CD4-positive, alpha-beta T cell treated with Interleukin-15 for 4 hours (primary cell): Measurements from ENCODE around the gene PROM1.
A peak's percentile ranks its signal among the peaks of the same experiment; 100 is the strongest.

Source experiments
- DNase-seq: peaks from one replicate; pipeline ENCODE4 v3.0.0-alpha.2; 2020; ENCODE audit warnings: low spot score

PROM1 gene

DNA sequence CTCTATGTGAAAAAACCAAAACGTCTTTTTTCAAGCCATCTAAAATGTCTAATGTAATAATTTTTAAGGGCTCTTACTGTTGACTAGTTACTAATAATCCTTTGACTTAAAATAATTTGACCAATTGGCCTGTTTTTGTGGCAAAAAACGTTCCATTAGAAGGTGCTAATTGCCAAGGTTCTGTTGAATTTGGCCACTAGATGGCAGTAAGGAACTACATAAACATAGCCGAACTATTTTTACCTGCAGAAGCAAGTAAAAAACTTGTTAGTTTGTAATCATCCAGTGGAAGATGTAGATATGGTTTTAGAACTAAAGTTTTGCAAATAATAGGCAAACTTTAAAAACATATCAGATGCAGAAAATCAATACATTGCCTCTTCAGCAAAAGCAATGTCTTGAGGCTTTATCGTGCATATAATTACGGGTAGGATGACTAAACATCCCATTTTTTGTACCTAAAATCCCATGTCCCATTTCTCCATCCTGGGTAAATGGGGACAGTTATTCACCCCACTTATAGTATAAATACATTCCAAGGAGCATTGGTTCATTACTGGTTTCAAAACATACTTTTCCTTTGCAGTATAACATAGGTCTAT is 57.6 kb downstream of the PROM1 start:
- DNase-seq, result peak; percentile 67

GRCh38 chr4:16025268-16025667 is 58.6 kb downstream of the PROM1 start:
- DNase-seq, result no peak

GRCh38 chr4:16023776-16024408 is 59.9 kb downstream of the PROM1 start:
- no peak for DNase-seq

DNA sequence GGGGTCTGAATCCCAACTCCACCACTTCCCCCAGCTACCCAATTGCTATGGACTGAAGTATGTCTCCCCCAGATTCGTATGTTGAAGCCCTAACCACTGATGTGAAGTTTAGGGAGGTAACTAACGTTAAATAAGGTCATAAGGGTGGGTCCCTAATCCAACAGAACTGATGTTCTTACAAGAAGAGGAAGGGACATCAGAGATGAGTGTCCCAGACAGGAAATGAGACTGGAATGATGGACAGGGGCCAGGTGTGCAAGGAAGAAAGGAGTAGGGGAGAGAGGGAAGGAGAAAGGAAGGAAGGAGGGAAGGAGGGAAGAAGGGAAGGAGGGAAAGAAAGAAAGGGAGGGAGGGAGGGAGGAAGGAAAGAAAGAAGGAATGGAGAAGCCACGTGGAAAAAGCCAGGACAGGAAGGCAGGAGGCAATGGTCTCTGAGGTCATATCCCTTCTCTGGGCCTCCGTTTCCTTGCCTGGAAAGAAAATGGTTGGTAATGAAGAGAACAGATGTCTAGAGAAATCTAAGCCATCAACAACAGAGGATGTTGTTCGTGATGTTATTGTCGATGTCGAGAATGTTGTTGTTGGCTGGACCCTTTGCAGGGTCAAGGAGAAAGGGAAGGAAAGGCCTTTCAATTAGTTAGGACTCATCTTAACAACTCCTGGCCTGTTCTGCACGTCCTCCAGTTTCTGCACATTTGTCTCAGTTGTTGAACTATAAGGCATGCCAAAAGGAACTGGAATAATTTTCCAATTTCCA is 61.8 kb downstream of the PROM1 start:
- DNase-seq, result no peak

- no peak for DNase-seq
Measured at GRCh38 chr4:16019649-16020048, 64.2 kb downstream of the PROM1 start.

- DNase-seq, result no peak
Measured at GRCh38 chr4:16018841-16019240, 65.0 kb downstream of the PROM1 start.

- no peak for DNase-seq
Measured at GRCh38 chr4:16018061-16018676, 65.7 kb downstream of the PROM1 start.

DNA sequence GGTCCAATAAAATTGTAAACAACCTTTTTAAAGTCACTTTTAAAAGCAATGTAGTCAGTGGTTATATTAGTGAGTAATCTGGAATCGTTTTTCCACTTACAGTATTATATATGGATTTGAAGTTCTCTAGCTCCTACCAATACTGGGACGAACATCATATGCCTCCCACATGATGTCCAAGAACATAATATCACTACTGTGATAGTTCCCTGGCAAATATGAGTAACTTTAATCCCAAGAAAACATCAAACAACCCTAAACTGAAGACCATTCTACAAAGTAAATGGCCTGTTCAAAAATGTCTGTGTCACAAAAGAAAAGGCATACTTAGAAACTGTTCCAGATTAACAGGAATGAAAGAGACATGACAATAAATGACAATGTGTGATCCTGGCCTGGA is 67.3 kb downstream of the PROM1 start:
- DNase-seq, result no peak

DNA sequence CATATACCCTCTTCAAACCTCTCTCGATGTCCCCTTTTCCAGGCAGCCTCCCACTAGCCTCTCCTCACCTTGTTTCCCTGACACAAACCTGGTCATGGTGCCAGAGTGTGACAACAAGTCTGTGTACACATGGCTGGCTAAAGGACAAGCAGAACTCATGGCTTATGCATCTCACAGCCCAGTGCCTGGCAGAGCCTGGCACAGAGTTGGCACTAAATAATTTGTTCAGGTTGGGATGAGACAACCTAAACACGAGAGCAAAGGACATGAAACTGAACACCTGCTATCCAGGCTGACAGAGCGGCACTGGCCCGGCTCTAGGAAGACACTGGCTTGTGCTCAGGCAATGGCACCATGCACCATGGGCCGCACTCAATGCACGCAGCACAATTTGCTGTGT is 72.7 kb downstream of the PROM1 start:
- no peak for DNase-seq

- no peak for DNase-seq
Measured at GRCh38 chr4:16009153-16009552, 74.7 kb downstream of the PROM1 start.

- DNase-seq, result no peak
Measured at GRCh38 chr4:16007471-16008095, 76.2 kb downstream of the PROM1 start.

GRCh38 chr4:16006771-16007446 is 76.9 kb downstream of the PROM1 start:
- no peak for DNase-seq

DNA sequence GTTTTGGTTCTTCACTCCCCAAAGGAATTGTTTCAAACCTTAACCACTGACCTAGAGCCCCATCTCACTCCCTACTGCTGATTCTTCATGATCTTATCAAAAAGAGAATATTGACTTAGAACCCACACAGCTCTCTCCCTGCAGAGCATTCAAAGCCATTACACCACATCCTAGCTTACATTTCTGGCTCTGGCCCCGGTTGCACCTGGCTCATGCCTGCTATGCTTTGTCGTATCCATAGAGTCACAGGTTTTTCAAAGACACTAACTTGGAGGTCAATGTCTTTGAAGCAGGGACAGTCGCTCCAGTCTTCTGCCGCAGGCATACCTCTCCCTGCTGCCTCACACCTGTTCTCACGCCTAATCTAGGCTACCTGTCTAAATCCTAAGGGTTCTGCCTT is 78.1 kb downstream of the PROM1 start:
- DNase-seq, result no peak

DNA sequence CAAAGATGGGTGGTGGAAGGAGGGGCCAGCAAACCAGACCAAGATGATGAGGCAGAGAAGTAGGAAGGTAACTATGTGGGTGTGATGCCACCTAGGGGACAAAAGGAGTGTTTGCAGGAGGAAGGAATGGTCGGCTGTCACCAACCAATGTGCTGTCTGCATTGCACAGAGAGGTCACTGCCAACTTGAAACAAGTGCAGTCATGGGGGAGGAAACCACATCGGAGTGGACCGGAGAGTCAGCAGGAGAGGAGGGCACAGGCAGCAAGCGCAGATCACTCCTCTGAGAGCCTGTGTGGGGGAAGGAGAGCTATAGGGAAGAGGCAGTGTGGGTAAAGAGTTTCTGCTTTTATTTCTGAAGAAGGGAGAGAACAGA is 82.4 kb downstream of the PROM1 start:
- peak; percentile 44 for DNase-seq

GRCh38 chr4:16000708-16001483 is 82.9 kb downstream of the PROM1 start:
- no peak for DNase-seq

DNA sequence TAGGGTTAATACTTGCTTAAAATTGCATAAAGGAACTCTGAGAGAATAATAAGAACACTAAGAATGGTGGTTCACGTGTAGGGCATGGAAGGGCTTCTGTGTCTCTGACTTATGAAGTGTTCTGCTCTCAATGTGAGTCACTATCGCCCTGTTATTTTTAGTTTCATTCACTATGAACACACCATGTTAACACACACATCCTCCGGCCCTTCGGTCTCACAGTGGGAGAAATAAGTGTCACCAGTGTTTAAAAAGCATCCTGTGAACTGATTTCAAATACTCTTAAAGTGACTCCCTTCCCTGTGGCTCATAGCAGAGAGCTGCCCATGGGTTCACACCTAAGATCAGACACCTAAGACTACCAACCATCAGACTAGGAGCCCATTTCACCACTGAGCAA is 87.0 kb downstream of the PROM1 start:
- no peak for DNase-seq

DNA sequence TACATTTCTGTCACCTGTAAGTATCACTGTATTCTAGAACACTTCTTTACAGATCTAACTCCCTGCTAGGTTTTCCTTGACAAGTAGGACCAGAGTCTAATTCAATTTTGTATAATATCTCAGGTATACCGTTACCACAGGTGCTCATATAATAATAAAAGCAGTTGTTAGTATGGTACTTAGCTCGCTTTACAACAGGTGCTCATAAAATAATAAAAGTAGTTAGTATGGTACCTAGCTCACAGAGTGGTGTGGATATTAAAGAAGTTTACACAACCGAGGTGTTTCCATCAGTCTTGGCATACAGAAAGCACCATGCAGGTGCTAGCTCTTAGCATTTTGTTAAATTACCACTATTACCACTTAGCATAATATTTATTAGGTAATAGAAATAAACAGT is 88.0 kb downstream of the PROM1 start:
- no peak for DNase-seq

GRCh38 chr4:15992167-15992485 is 91.7 kb downstream of the PROM1 start:
- no peak for DNase-seq

DNA sequence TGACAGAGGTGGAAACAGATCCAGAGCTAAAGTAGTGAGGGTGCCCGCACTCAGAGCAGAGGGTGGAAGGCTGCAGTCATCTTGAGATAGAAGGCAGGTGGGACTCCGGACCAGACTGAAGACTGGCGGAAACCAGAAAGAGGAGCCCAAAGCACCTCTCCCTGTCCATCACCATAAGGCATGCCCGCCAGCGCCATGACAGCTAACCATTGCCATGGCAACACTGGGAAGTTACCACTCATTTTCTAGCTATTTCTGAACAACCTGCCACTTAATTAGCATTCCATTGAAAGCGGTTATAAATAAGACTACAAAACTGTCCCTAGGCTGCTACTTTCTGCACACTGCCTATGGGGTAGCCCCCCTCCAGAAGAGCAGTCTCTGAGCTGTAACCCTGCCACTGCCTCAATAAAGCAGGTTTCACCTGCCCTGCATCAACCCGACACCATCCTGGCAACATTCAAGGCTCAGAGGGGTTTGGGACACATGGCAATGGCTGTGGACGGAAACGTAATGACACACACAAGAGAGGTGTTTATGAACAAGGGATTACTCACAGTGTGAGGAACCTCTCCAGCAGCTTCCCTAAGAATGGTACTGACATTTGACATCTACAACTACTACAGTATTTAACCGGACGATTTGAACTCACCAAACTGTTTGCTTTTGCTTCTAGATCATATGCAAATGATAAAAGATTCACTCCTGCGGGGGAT is 93.1 kb downstream of the PROM1 start:
- DNase-seq, result no peak

- no peak for DNase-seq
Measured at GRCh38 chr4:15989424-15989823, 94.4 kb downstream of the PROM1 start.

DNA sequence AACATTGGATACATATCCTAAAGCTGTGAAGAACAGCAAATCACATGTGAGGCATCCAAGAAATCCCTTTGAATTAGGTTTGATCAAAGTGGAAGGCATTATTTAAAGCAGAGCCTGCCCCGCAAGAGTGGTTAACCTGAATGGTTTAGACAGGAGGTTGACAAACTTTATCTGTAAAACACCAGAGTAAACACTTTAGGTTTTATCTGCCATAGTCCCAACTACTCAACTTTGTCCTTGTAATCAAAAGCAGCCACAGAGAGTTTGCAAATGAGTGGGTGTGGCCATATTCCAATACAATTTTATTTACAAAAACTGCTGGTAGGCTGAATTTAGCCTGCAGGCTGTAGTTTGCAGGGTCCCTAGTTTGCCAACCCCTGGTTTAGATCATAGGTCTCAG is 95.6 kb downstream of the PROM1 start:
- DNase-seq, result no peak
